ENCODE results near the gene BCORL1. TPM values are rescaled to one million over a fixed set of nuclear protein-coding genes. Genes with fewer than 3 reads are reported as not detected.

BCORL1 gene, protein sequence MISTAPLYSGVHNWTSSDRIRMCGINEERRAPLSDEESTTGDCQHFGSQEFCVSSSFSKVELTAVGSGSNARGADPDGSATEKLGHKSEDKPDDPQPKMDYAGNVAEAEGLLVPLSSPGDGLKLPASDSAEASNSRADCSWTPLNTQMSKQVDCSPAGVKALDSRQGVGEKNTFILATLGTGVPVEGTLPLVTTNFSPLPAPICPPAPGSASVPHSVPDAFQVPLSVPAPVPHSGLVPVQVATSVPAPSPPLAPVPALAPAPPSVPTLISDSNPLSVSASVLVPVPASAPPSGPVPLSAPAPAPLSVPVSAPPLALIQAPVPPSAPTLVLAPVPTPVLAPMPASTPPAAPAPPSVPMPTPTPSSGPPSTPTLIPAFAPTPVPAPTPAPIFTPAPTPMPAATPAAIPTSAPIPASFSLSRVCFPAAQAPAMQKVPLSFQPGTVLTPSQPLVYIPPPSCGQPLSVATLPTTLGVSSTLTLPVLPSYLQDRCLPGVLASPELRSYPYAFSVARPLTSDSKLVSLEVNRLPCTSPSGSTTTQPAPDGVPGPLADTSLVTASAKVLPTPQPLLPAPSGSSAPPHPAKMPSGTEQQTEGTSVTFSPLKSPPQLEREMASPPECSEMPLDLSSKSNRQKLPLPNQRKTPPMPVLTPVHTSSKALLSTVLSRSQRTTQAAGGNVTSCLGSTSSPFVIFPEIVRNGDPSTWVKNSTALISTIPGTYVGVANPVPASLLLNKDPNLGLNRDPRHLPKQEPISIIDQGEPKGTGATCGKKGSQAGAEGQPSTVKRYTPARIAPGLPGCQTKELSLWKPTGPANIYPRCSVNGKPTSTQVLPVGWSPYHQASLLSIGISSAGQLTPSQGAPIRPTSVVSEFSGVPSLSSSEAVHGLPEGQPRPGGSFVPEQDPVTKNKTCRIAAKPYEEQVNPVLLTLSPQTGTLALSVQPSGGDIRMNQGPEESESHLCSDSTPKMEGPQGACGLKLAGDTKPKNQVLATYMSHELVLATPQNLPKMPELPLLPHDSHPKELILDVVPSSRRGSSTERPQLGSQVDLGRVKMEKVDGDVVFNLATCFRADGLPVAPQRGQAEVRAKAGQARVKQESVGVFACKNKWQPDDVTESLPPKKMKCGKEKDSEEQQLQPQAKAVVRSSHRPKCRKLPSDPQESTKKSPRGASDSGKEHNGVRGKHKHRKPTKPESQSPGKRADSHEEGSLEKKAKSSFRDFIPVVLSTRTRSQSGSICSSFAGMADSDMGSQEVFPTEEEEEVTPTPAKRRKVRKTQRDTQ (N-terminal part only)
- polyA plus RNA-seq (2012; rRNA removed), result 1.5 and 4.2 TPM in 2 replicates
- polyA plus RNA-seq (2012; cell fraction: cytosol; rRNA removed), result 2.9 and 3.5 TPM in 2 replicates
- 8.7 and 9.5 TPM in 2 replicates for polyA plus RNA-seq (2012; cell fraction: nucleus; rRNA removed)

DNA sequence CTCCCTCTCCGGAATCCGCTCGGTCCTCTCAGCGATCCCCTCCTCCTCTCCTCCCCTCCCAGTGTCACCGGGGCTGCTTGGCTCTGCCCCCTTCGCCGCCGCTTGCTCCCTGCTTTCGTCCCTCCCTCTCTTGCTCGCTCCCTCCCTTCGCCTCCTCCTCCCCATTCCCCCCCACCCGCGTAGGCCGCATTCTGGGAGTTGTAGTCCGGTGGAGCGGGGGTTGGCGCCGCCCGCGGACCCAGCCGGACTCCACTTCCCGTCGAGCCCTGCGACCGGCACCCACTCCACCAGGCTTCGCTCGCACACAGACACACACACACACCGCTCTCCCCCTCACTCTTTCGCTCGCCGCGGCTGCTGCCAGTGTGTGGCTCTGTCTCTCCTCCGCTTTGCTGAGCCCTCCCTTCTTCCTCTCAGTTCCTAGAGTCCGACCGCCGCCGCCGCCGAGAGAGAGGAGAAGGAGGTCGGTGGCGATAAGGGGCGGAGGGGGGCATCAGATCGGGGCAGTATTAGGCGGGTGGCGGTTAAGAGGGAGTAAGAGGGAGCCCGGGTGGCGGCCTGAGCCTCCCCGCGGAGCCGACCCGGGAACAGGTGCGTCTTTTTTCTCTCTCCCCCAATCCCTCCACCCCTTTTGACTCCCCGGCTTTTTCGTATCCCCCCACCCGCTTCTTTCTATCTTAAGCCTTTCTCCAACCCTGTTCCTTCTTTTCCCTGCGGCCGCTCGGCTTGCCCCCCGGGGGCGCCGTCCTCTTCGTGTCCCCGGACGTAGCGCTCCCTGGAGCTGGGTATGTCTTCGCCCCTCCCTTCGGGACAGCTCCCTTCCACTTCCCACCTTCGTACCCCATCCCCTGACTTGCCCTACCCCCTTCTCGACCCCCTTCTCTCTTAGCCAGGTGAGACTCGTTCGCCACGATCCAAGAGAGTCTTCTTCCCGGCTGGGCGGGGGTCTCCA lies at the start of gene BCORL1:
BCORL1 (plus strand) TSS at position 336 of the 952 bp plus-strand sequence. CDS start 22,597 bp downstream, outside the sequence.
- Histone ChIP-seq H2AFZ (ENCODE audit: low read depth) (peak within 1 kb of the TSS; percentile 88), H3K4me3 (ENCODE audit: low read depth in 2 of 2, low read length in 1 of 2) (no peak within 1 kb of the TSS; a peak in 3 of 4 replicates), H3K9me3 (no peaks in the 10 kb centered on the region), H3K27ac (ENCODE audit: low read depth in 2 of 2, low read length in 1 of 2) (peak within 1 kb of the TSS; percentile 46 to 47; a peak in 2 of 4 replicates), H3K9ac (peak within 1 kb of the TSS; percentile 31; the same call in 1 of the 2 replicates), H3K36me3 (replicated peaks in 1 of 2; ENCODE audit: control insufficient read depth in 1 of 2, insufficient read depth in 2 of 2, low read length in 1 of 2) (no peaks in the 10 kb centered on the region), H3K4me1 (ENCODE audit: control insufficient read depth in 1 of 2, insufficient read depth in 2 of 2, low read depth in 1 of 2, low read length in 1 of 2) (no peaks in the 10 kb centered on the region; a peak in 1 of 4 replicates), H3K9me2 (no peaks in the 10 kb centered on the region), H3K79me2 (ENCODE audit: insufficient read depth) (peaks cover 21% of the 10 kb centered on the region), H3K4me2 (no peak within 1 kb of the TSS; the same call in 1 of the 2 replicates), H4K20me1 (ENCODE audit: insufficient read depth) (no peaks in the 10 kb centered on the region), H3F3A (replicated peaks; ENCODE audit: insufficient read depth) (peaks cover 9% of the 10 kb centered on the region), H3K27me3 (ENCODE audit: insufficient read depth) (peaks cover 7% of the 10 kb centered on the region; the same call in 1 of the 2 replicates)
- DNase-seq, result peak; percentile 98
- ChIA-PET POLR2A (interaction anchor here (0.6 to 2.7 kb wide), 4 partner anchors 11 to 220 kb away, joined by 3 to 9 read pairs (median 3); no protein-coding TSS in a partner anchor), CTCF (interaction anchor here (0.6 to 1.2 kb wide), 2 partner anchors 51 to 52 kb away, joined by 4 to 5 read pairs; no protein-coding TSS in a partner anchor)
- WGBS (ENCODE audit: low lambda C conversion rate), result 1% methylated on average over 72 of the region's 74 CpGs
- TF ChIP-seq GABPA (IDR thresholded peaks at IDR 0.05; ENCODE audit: low read depth) (peak; percentile 44; the same call in 1 of the 2 replicates), RAD21 (IDR thresholded peaks at IDR 0.05; ENCODE audit: low read length) (no peak), MEF2A (IDR thresholded peaks at IDR 0.05; ENCODE audit: borderline replicate concordance, low read depth) (no peak), TAF1 (IDR thresholded peaks at IDR 0.05; ENCODE audit: borderline replicate concordance, low read depth, low read length) (peak; percentile 88), TCF12 (IDR thresholded peaks at IDR 0.05) (0 out of 2 replicates have a peak, but pooled peaks have one; percentile 7), CHD2 (IDR thresholded peaks at IDR 0.05; ENCODE audit: low read length, partially characterized antibody) (peak; percentile 70), RXRA (IDR thresholded peaks at IDR 0.05; ENCODE audit: borderline replicate concordance, low read depth) (no peak), EZH2phosphoT487 (IDR thresholded peaks at IDR 0.05; ENCODE audit: borderline replicate concordance, low read depth) (no peak), NFIC (IDR thresholded peaks at IDR 0.05; ENCODE audit: borderline replicate concordance) (no peak), POLR2AphosphoS5 (IDR thresholded peaks at IDR 0.05; ENCODE audit: low read depth, low read length) (peak; percentile 86), FOXJ3 (CRISPR knock-in tag; IDR thresholded peaks at IDR 0.05) (no peak), SIN3A (IDR thresholded peaks at IDR 0.05; ENCODE audit: borderline replicate concordance, low read depth, low read length) (peak; percentile 27; the same call in 1 of the 2 replicates)
- TF ChIP-seq, protein P1, sequence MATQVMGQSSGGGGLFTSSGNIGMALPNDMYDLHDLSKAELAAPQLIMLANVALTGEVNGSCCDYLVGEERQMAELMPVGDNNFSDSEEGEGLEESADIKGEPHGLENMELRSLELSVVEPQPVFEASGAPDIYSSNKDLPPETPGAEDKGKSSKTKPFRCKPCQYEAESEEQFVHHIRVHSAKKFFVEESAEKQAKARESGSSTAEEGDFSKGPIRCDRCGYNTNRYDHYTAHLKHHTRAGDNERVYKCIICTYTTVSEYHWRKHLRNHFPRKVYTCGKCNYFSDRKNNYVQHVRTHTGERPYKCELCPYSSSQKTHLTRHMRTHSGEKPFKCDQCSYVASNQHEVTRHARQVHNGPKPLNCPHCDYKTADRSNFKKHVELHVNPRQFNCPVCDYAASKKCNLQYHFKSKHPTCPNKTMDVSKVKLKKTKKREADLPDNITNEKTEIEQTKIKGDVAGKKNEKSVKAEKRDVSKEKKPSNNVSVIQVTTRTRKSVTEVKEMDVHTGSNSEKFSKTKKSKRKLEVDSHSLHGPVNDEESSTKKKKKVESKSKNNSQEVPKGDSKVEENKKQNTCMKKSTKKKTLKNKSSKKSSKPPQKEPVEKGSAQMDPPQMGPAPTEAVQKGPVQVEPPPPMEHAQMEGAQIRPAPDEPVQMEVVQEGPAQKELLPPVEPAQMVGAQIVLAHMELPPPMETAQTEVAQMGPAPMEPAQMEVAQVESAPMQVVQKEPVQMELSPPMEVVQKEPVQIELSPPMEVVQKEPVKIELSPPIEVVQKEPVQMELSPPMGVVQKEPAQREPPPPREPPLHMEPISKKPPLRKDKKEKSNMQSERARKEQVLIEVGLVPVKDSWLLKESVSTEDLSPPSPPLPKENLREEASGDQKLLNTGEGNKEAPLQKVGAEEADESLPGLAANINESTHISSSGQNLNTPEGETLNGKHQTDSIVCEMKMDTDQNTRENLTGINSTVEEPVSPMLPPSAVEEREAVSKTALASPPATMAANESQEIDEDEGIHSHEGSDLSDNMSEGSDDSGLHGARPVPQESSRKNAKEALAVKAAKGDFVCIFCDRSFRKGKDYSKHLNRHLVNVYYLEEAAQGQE (IDR thresholded peaks at IDR 0.05; ENCODE audit: low read depth, low read length), result peak; percentile 48; the same call in 1 of the 2 replicates
- TF ChIP-seq, protein P2, sequence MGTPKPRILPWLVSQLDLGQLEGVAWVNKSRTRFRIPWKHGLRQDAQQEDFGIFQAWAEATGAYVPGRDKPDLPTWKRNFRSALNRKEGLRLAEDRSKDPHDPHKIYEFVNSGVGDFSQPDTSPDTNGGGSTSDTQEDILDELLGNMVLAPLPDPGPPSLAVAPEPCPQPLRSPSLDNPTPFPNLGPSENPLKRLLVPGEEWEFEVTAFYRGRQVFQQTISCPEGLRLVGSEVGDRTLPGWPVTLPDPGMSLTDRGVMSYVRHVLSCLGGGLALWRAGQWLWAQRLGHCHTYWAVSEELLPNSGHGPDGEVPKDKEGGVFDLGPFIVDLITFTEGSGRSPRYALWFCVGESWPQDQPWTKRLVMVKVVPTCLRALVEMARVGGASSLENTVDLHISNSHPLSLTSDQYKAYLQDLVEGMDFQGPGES (IDR thresholded peaks at IDR 0.05; ENCODE audit: low read depth, low read length), result no peak
- TF ChIP-seq, protein P3, sequence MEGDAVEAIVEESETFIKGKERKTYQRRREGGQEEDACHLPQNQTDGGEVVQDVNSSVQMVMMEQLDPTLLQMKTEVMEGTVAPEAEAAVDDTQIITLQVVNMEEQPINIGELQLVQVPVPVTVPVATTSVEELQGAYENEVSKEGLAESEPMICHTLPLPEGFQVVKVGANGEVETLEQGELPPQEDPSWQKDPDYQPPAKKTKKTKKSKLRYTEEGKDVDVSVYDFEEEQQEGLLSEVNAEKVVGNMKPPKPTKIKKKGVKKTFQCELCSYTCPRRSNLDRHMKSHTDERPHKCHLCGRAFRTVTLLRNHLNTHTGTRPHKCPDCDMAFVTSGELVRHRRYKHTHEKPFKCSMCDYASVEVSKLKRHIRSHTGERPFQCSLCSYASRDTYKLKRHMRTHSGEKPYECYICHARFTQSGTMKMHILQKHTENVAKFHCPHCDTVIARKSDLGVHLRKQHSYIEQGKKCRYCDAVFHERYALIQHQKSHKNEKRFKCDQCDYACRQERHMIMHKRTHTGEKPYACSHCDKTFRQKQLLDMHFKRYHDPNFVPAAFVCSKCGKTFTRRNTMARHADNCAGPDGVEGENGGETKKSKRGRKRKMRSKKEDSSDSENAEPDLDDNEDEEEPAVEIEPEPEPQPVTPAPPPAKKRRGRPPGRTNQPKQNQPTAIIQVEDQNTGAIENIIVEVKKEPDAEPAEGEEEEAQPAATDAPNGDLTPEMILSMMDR (IDR thresholded peaks at IDR 0.05), result 0 out of 2 replicates have a peak, but pooled peaks have one; percentile 15
- TF ChIP-seq, protein P4, sequence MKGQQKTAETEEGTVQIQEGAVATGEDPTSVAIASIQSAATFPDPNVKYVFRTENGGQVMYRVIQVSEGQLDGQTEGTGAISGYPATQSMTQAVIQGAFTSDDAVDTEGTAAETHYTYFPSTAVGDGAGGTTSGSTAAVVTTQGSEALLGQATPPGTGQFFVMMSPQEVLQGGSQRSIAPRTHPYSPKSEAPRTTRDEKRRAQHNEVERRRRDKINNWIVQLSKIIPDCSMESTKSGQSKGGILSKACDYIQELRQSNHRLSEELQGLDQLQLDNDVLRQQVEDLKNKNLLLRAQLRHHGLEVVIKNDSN (IDR thresholded peaks at IDR 0.05; ENCODE audit: borderline replicate concordance, low read depth), result no peak

Data from SK-N-SH (cell line).